CD4-positive, alpha-beta T cell (primary cell): Measurements from ENCODE around the gene PACSIN1. TPM values are rescaled to one million over a fixed set of nuclear protein-coding genes. Genes with fewer than 3 reads are reported as not detected.

Experiments used
- ATAC-seq: fragments of 200-7000 bp; cut with Tn5 transposase; one replicate; pipeline ENCODE4 v1.10.0; 2022; ENCODE audit warnings: mild to moderate bottlenecking; ENCODE audit not compliant: poor library complexity
- CTCF ChIA-PET: fragments of 350-600 bp; sonication (Branson Sonifier 250); formaldehyde crosslinking; loops from one replicate; lab custom pipeline; 2021; ENCODE audit warnings: antibody characterized with exemption, inconsistent platforms; lab: Charles Lee
- POLR2A ChIA-PET: fragments of 350-600 bp; sonication (Branson Sonifier 250); formaldehyde crosslinking; loops from one replicate; lab custom pipeline; 2021; ENCODE audit warnings: antibody characterized with exemption, inconsistent platforms; lab: Charles Lee
- DNase-seq, 14 experiments: peaks; one replicate each; pipeline ENCODE4 v3.0.0-alpha.2; 2013 to 2020; ENCODE audit warnings: mixed read lengths in 2 of 14
- H3K27ac ChIP-seq, 2 donors: one replicate each; pipeline versions ENCODE4 v1.5.1 to v1.7.0; 2013; ENCODE audit warnings: low read length in 2 of 2, low read depth in 1 of 2, mild to moderate bottlenecking in 1 of 2
- H3K27me3 ChIP-seq, 2 experiments: 1 replicate in 1 of 2; 2 replicates in 1 of 2; pipeline versions ENCODE4 v1.6.1 to v1.7.0; 2013; ENCODE audit warnings: low read length in 2 of 2, control low read depth in 1 of 2, mild to moderate bottlenecking in 1 of 2, moderate library complexity in 1 of 2; ENCODE audit not compliant: insufficient read depth in 2 of 2, control insufficient read depth in 1 of 2
- H3K36me3 ChIP-seq: one replicate; pipeline ENCODE4 v1.6.1; 2013; ENCODE audit warnings: low read length, control low read depth; ENCODE audit not compliant: insufficient read depth
- H3K4me1 ChIP-seq: one replicate; pipeline ENCODE4 v1.6.1; 2013; ENCODE audit warnings: low read length, control low read depth; ENCODE audit not compliant: insufficient read depth
- H3K4me3 ChIP-seq: one replicate; pipeline ENCODE4 v1.5.1; 2013; ENCODE audit warnings: mild to moderate bottlenecking, low read length, moderate library complexity
- H3K9me3 ChIP-seq, 2 experiments: 1 replicate in 1 of 2; 2 replicates in 1 of 2; pipeline versions ENCODE4 v1.6.1 to v1.7.0; 2013; ENCODE audit warnings: low read length in 2 of 2, mild to moderate bottlenecking in 2 of 2, control low read depth in 1 of 2, moderate library complexity in 1 of 2; ENCODE audit not compliant: control insufficient read depth in 1 of 2, insufficient read depth in 1 of 2
- H3K27ac Mint-ChIP-seq: one replicate; pipeline ENCODE4 v1.8.0; 2020; ENCODE audit warnings: mixed read lengths
- H3K27me3 Mint-ChIP-seq: one replicate; pipeline ENCODE4 v1.8.0; 2021; ENCODE audit warnings: mixed read lengths
- H3K36me3 Mint-ChIP-seq: one replicate; pipeline ENCODE4 v1.8.0; 2021; ENCODE audit warnings: low read depth, mixed read lengths
- H3K4me1 Mint-ChIP-seq: one replicate; pipeline ENCODE4 v1.8.0; 2021; ENCODE audit warnings: low read depth, mixed read lengths
- H3K4me3 Mint-ChIP-seq: one replicate; pipeline ENCODE4 v1.8.0; 2020; ENCODE audit warnings: mild to moderate bottlenecking, mixed read lengths
- H3K9me3 Mint-ChIP-seq: one replicate; pipeline ENCODE4 v1.8.0; 2020; ENCODE audit warnings: mixed read lengths
- intact Hi-C, 2 experiments: fragments of 100-400 bp; cut with DNase I in 1 of 2; cut with micrococcal nuclease in 1 of 2; formaldehyde crosslinking; loops; one replicate each; pipeline versions ENCODE4 v1.15.1 to v1.9.0; 2023 to 2025; cut with DNase I, micrococcal nuclease
- total RNA-seq, 174 experiments: library from RNA in 2 of 174; stranded (reverse) in 2 of 174; gene quantifications; one replicate each; pipeline ENCODE4 v1.2.3 and lab custom pipeline; 2021 to 2026
- TF ChIP-seq, protein P1 (sequence below): fragments of 200-600 bp; IDR thresholded peaks from one replicate; pipeline ENCODE4 v1.8.0; 2022; ENCODE audit warnings: antibody characterized with exemption, mild to moderate bottlenecking

The PACSIN1 gene
- total RNA-seq, 2 experiments from 2014 or later = 1.3 to 1.4 TPM

- Mint-ChIP-seq H3K36me3 (no peaks in the 10 kb centered on the region), H3K27me3 (no peaks in the 10 kb centered on the region), H3K4me3 (no peak overlapping the region), H3K9me3 (no peaks in the 10 kb centered on the region), H3K4me1 (peaks cover 12% of the 10 kb centered on the region), H3K27ac (no peak overlapping the region)
- ATAC-seq = no peak
- TF ChIP-seq, protein P1, sequence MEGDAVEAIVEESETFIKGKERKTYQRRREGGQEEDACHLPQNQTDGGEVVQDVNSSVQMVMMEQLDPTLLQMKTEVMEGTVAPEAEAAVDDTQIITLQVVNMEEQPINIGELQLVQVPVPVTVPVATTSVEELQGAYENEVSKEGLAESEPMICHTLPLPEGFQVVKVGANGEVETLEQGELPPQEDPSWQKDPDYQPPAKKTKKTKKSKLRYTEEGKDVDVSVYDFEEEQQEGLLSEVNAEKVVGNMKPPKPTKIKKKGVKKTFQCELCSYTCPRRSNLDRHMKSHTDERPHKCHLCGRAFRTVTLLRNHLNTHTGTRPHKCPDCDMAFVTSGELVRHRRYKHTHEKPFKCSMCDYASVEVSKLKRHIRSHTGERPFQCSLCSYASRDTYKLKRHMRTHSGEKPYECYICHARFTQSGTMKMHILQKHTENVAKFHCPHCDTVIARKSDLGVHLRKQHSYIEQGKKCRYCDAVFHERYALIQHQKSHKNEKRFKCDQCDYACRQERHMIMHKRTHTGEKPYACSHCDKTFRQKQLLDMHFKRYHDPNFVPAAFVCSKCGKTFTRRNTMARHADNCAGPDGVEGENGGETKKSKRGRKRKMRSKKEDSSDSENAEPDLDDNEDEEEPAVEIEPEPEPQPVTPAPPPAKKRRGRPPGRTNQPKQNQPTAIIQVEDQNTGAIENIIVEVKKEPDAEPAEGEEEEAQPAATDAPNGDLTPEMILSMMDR = no peak
- CTCF ChIA-PET = no interaction called here
- H3K27ac ChIP-seq = no peak overlapping the region
- no peak overlapping the region for H3K4me3 ChIP-seq
- no peaks in the 10 kb centered on the region for H3K27me3 ChIP-seq
- H3K9me3 ChIP-seq = peaks cover 0 to 5% of the 10 kb centered on the region in 2 experiments
- intact Hi-C loops = no loop called here
- H3K36me3 ChIP-seq = no peaks in the 10 kb centered on the region
- no peak for DNase-seq
- no peaks in the 10 kb centered on the region for H3K4me1 ChIP-seq
- POLR2A ChIA-PET = no interaction called here
Observed at GRCh38 chr6:34556493-34556892, 90.6 kb downstream of the PACSIN1 start.

GRCh38 chr6:34557228-34557627 lies 91.4 kb downstream of the PACSIN1 start:
- TF ChIP-seq, protein P1 = no peak
- peaks cover 0 to 5% of the 10 kb centered on the region in 2 experiments for H3K9me3 ChIP-seq
- H3K27me3 ChIP-seq = no peaks in the 10 kb centered on the region
- intact Hi-C loops = no loop called here
- ATAC-seq (no peak), DNase-seq (no peak)
- no peak overlapping the region for H3K27ac ChIP-seq
- no peaks in the 10 kb centered on the region for H3K27me3 Mint-ChIP-seq
- POLR2A ChIA-PET = no interaction called here
- H3K4me3 ChIP-seq = no peak overlapping the region
- no peak overlapping the region for H3K27ac Mint-ChIP-seq
- H3K4me3 Mint-ChIP-seq = no peak overlapping the region
- CTCF ChIA-PET = no interaction called here
- no peaks in the 10 kb centered on the region for H3K9me3 Mint-ChIP-seq
- H3K4me1 Mint-ChIP-seq = peaks cover 12% of the 10 kb centered on the region
- H3K36me3 Mint-ChIP-seq = no peaks in the 10 kb centered on the region
- no peaks in the 10 kb centered on the region for H3K36me3 ChIP-seq
- no peaks in the 10 kb centered on the region for H3K4me1 ChIP-seq

GRCh38 chr6:34558172-34558714 lies 92.4 kb downstream of the PACSIN1 start:
- no peaks in the 10 kb centered on the region for H3K4me1 ChIP-seq
- CTCF ChIA-PET = no interaction called here
- no peak overlapping the region for H3K4me3 Mint-ChIP-seq
- H3K9me3 Mint-ChIP-seq = no peaks in the 10 kb centered on the region
- no peaks in the 10 kb centered on the region for H3K27me3 ChIP-seq
- no peak overlapping the region for H3K27ac ChIP-seq
- DNase-seq (no peak), ATAC-seq (no peak)
- H3K9me3 ChIP-seq = peaks cover 0 to 5% of the 10 kb centered on the region in 2 experiments
- no peaks in the 10 kb centered on the region for H3K36me3 Mint-ChIP-seq
- TF ChIP-seq, protein P1 = no peak
- intact Hi-C loops = no loop called here
- H3K4me3 ChIP-seq = no peak overlapping the region
- H3K36me3 ChIP-seq = no peaks in the 10 kb centered on the region
- POLR2A ChIA-PET = no interaction called here
- no peaks in the 10 kb centered on the region for H3K27me3 Mint-ChIP-seq
- H3K27ac Mint-ChIP-seq = no peak overlapping the region
- peaks cover 12% of the 10 kb centered on the region for H3K4me1 Mint-ChIP-seq
